A549 (cell line): ENCODE measurements around the gene TPCN1. TPM values are rescaled to one million over a fixed set of nuclear protein-coding genes. Genes with fewer than 3 reads are reported as not detected.

Experiments used
- ATAC-seq, 2 experiments: fragments of 200-7000 bp in 1 of 2; fragments of >200 bp in 1 of 2; cut with Nextera tagmentation in 1 of 2; cut with Tn5 transposase in 1 of 2; 3 replicates each; pipeline versions ENCODE4 v1.8.0 to v1.9.1; 2018 to 2020; ENCODE audit warnings: mild to moderate bottlenecking in 1 of 2, moderate library complexity in 1 of 2
- CTCF ChIA-PET: fragments of 300-600 bp; sonication (Branson Sonifier 250); formaldehyde crosslinking; extraction: SDS; loops from one replicate; lab custom pipeline; 2021; ENCODE audit warnings: antibody characterized with exemption, inconsistent platforms; lab: Yijun Ruan, JAX
- POLR2A ChIA-PET: fragments of 350-600 bp; formaldehyde crosslinking; extraction: SDS; loops from one replicate; lab custom pipeline; 2021; ENCODE audit warnings: antibody characterized with exemption, inconsistent platforms; lab: Yijun Ruan, JAX
- DNase-seq, 2 experiments: peaks; one replicate each; pipeline versions ENCODE4 v3.0.0 to v3.0.0-alpha.2; 2011 to 2016; ENCODE audit warnings: low read depth in 1 of 2, low spot score in 1 of 2
- FAIRE-seq: peaks from 2 replicates; lab custom pipeline; 2011; peaks lifted over from hg19 to GRCh38; lab: Jason Lieb, UNC
- H3K27ac ChIP-seq, 2 experiments: fragments of >200 bp; sonication (Bioruptor Twin); formaldehyde crosslinking; 3 replicates each; pipeline ENCODE4 v1.5.1; 2016 to 2017
- H3K4me1 ChIP-seq: fragments of >200 bp; sonication (Bioruptor Twin); formaldehyde crosslinking; 3 replicates; pipeline ENCODE4 v1.6.1; 2016
- H3K4me2 ChIP-seq: fragments of >200 bp; sonication (Bioruptor Twin); formaldehyde crosslinking; 3 replicates; pipeline ENCODE4 v1.6.1; 2016
- H3K4me3 ChIP-seq: fragments of >200 bp; sonication (Bioruptor Twin); formaldehyde crosslinking; 3 replicates; pipeline ENCODE4 v1.5.1; 2016
- H3K9me3 ChIP-seq: fragments of >200 bp; sonication (Bioruptor Twin); formaldehyde crosslinking; 3 replicates; pipeline ENCODE4 v1.6.1; 2016
- BHLHE40 ChIP-seq: IDR thresholded peaks from 2 replicates; pipeline ENCODE4 v1.6.1; 2012; ENCODE audit warnings: low read depth, low read length, inconsistent platforms
- CBX2 ChIP-seq: fragments of 200-600 bp; sonication (generic); IDR thresholded peaks from 2 replicates; pipeline ENCODE4 v1.6.1; 2016; ENCODE audit warnings: low read depth, mild to moderate bottlenecking, borderline replicate concordance
- CHD2 ChIP-seq: fragments of 150-350 bp; IDR thresholded peaks from 2 replicates; pipeline ENCODE4 v1.6.1; 2014; ENCODE audit warnings: low read length; ENCODE audit not compliant: partially characterized antibody
- CHD4 ChIP-seq: fragments of 200-600 bp; sonication (generic); IDR thresholded peaks from 2 replicates; pipeline ENCODE4 v1.6.1; 2016; ENCODE audit warnings: antibody characterized with exemption, mild to moderate bottlenecking, borderline replicate concordance
- EHMT2 ChIP-seq: fragments of 200-600 bp; sonication (generic); IDR thresholded peaks from 2 replicates; pipeline ENCODE4 v1.6.1; 2016; ENCODE audit warnings: antibody characterized with exemption, low read depth, mild to moderate bottlenecking, moderate library complexity
- FOSL2 ChIP-seq, 2 experiments: fragments of 450-650 bp in 1 of 2; fragments of >200 bp in 1 of 2; sonication (Bioruptor Twin) in 1 of 2; formaldehyde crosslinking; IDR thresholded peaks; 2 replicates each; pipeline versions ENCODE4 v1.5.0 to v1.6.1; 2016 to 2020; ENCODE audit warnings: mild to moderate bottlenecking in 1 of 2, moderate library complexity in 1 of 2
- GATA3 ChIP-seq: IDR thresholded peaks from 2 replicates; pipeline ENCODE4 v1.6.1; 2012; ENCODE audit warnings: borderline replicate concordance
- HMGXB4 ChIP-seq: fragments of 250-450 bp; sonication (Bioruptor Pico); IDR thresholded peaks from 2 replicates; pipeline ENCODE4 v1.5.0; 2021; ENCODE audit warnings: mild to moderate bottlenecking, moderate library complexity, borderline replicate concordance
- HOXA7 ChIP-seq: fragments of 250-450 bp; sonication (Bioruptor Pico); IDR thresholded peaks from 2 replicates; pipeline ENCODE4 v1.5.0; 2020; ENCODE audit warnings: mild to moderate bottlenecking, moderate library complexity
- MAFK ChIP-seq: fragments of 450-650 bp; IDR thresholded peaks from 2 replicates; pipeline ENCODE4 v1.6.1; 2014; ENCODE audit not compliant: partially characterized antibody
- MAZ ChIP-seq: fragments of 150-350 bp; IDR thresholded peaks from 2 replicates; pipeline ENCODE4 v1.6.1; 2014; ENCODE audit warnings: antibody characterized with exemption, low read depth, low read length, borderline replicate concordance
- NFE2L2 ChIP-seq: fragments of 150-350 bp; conservative IDR thresholded peaks from 2 replicates; pipeline ENCODE4 v1.6.1; 2014; ENCODE audit warnings: low read length
- NR3C1 ChIP-seq: fragments of >200 bp; sonication (Bioruptor Twin); formaldehyde crosslinking; IDR thresholded peaks from 3 replicates; pipeline ENCODE4 v1.6.1; 2017
- POLR2A ChIP-seq: IDR thresholded peaks from 2 replicates; pipeline ENCODE4 v1.6.1; 2012; ENCODE audit warnings: mild to moderate bottlenecking, low read length
- RAD21 ChIP-seq, 2 experiments: fragments of >200 bp in 1 of 2; sonication (Bioruptor Twin) in 1 of 2; formaldehyde crosslinking in 1 of 2; IDR thresholded peaks in 1 of 2; conservative IDR thresholded peaks in 1 of 2; 2 replicates in 1 of 2; 3 replicates in 1 of 2; pipeline ENCODE4 v1.6.1; 2012 to 2018; ENCODE audit warnings: inconsistent platforms in 1 of 2
- RCOR1 ChIP-seq: fragments of 150-350 bp; IDR thresholded peaks from 2 replicates; pipeline ENCODE4 v1.6.1; 2014; ENCODE audit warnings: antibody characterized with exemption, low read length, low read depth
- RFX5 ChIP-seq: fragments of 450-650 bp; IDR thresholded peaks from 2 replicates; pipeline ENCODE4 v1.7.1; 2014; ENCODE audit warnings: antibody characterized with exemption, mild to moderate bottlenecking, moderate library complexity
- RNF2 ChIP-seq: fragments of 200-600 bp; sonication (generic); IDR thresholded peaks from 2 replicates; pipeline ENCODE4 v1.6.1; 2016; ENCODE audit warnings: low read depth, mild to moderate bottlenecking, antibody characterized with exemption, moderate library complexity, borderline replicate concordance
- TFCP2L1 ChIP-seq: fragments of 250-450 bp; sonication (Bioruptor Pico); IDR thresholded peaks from 2 replicates; pipeline ENCODE4 v1.5.0; 2021; ENCODE audit warnings: mild to moderate bottlenecking
- ZC3H11A ChIP-seq: fragments of 450-650 bp; IDR thresholded peaks from 2 replicates; pipeline ENCODE4 v1.6.1; 2014; ENCODE audit warnings: antibody characterized with exemption, mild to moderate bottlenecking
- ZNF302 ChIP-seq: fragments of 250-450 bp; sonication (Bioruptor Pico); IDR thresholded peaks from 2 replicates; pipeline ENCODE4 v1.9.0; 2021; ENCODE audit warnings: inconsistent platforms, mild to moderate bottlenecking, moderate library complexity
- WGBS: methylation state at CpG from one replicate; pipeline ENCODE4 v1.1.6; 2017; ENCODE audit errors: missing lambda C conversion rate; 5-methylcytosine and 5-hydroxymethylcytosine counted together
- polyA plus RNA-seq, 4 experiments: library from polyadenylated mRNA; depleted of rRNA in 3 of 4; stranded (reverse); fragments of >200 nt; fragmentation: RNase III in 1 of 4; extraction: RNeasy Plus Mini Kit Qiagen cat#74134 plus additional on column Dnase treatment in 1 of 4; gene quantifications; 2 replicates in 3 of 4; 3 replicates in 1 of 4; pipeline ENCODE4 v1.2.3, GENCODE V29; 2011 to 2017

Gene TPCN1
- polyA plus RNA-seq, 2 of the 4 experiments (the other 2 are of a cell fraction), result 21.9 to 24.1 TPM

- FAIRE-seq (no peak), DNase-seq (no peak), ATAC-seq (no peak)
- Histone ChIP-seq H3K4me1 (peaks cover 30% of the 10 kb centered on the region), H3K27ac (no peak overlapping the region), H3K9me3 (no peaks in the 10 kb centered on the region), H3K4me2 (no peak overlapping the region), H3K4me3 (no peak overlapping the region)
- 91% methylated on average over 3 of the region's 3 CpGs for WGBS
- TF ChIP-seq NR3C1, result no peak
- no peak for TF ChIP-seq MAFK
- no peak for TF ChIP-seq POLR2A
- no peak for TF ChIP-seq CHD2
- TF ChIP-seq RFX5, result no peak
- CTCF ChIA-PET, result interaction anchor here (0.6 to 1.4 kb wide), 4 partner anchors 12 to 364 kb away, joined by 3 read pairs; no protein-coding TSS in a partner anchor
- POLR2A ChIA-PET, result interaction anchor here (1.1 to 1.5 kb wide), 2 partner anchors 17 to 19 kb away, joined by 3 to 7 read pairs; partner anchors contain the start of gene TPCN1
Measured at GRCh38 chr12:113240395-113240794, 19.1 kb downstream of the TPCN1 start.

GRCh38 chr12:113241191-113242025, 20.1 kb downstream of the TPCN1 start:
- FAIRE-seq (no peak), ATAC-seq (peak; percentile 35 to 55; a peak in 5 of 6 replicates), DNase-seq (peak in 1 of 2 experiments; percentile 66)
- Histone ChIP-seq H3K9me3 (no peaks in the 10 kb centered on the region), H3K4me1 (peaks cover 38% of the 10 kb centered on the region), H3K4me2 (peak overlapping the region; percentile 44), H3K27ac (peak overlapping the region in 1 of 2 experiments; percentile 62; a peak in 2 of 6 replicates), H3K4me3 (no peak overlapping the region)
- POLR2A ChIA-PET, result interaction anchor here (0.8 to 1.1 kb wide), 2 partner anchors 18 to 20 kb away, joined by 3 read pairs; partner anchors contain the start of gene TPCN1
- CTCF ChIA-PET, result interaction anchor here (1.4 kb wide), 1 partner anchor 15 kb away, joined by 3 read pairs; no protein-coding TSS in a partner anchor
- TF ChIP-seq FOSL2 (IDR thresholded peaks at IDR 0.05) (no peak), FOSL2 (CRISPR knock-in tag; IDR thresholded peaks at IDR 0.05) (peak; percentile 77), CHD4 (no peak)
- WGBS, result 63% methylated on average over 14 of the region's 14 CpGs

DNA sequence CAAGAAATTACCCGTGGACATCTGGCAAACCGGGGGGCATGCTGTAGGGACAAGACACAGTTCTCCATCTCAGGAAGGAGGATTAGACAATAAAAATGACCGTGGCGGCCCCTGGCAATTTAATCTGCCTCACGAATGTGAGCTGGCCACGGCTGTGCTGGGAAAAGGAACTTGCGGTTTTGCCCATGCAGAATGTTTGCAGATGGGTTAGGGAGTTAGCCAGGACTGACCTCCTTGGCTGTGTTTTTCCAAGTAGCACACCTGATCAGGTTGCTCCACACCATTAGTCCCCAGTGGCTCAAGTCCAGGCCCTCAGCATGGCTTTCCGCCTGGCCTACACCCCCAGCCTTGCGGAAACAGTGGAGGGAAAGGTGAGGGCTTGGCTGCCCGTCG, 20.8 kb downstream of the TPCN1 start:
- Histone ChIP-seq H3K9me3 (no peaks in the 10 kb centered on the region), H3K27ac (peak overlapping the region in 1 of 2 experiments; percentile 62; a peak in 2 of 6 replicates), H3K4me2 (peak overlapping the region; percentile 44), H3K4me3 (no peak overlapping the region), H3K4me1 (peaks cover 42% of the 10 kb centered on the region)
- POLR2A ChIA-PET, result interaction anchor here (0.6 to 0.7 kb wide), 3 partner anchors 19 to 45 kb away, joined by 3 to 11 read pairs (median 4); partner anchors contain the start of gene TPCN1
- CTCF ChIA-PET, result no interaction called here
- TF ChIP-seq CHD2 (no peak), FOSL2 (IDR thresholded peaks at IDR 0.05) (no peak), FOSL2 (CRISPR knock-in tag; IDR thresholded peaks at IDR 0.05) (no peak), HMGXB4 (CRISPR knock-in tag) (no peak)
- no peak for ATAC-seq
- no peak for FAIRE-seq
- DNase-seq, result no peak
- WGBS, result 77% methylated on average over 11 of the region's 11 CpGs

- Histone ChIP-seq H3K27ac (peak overlapping the region in 1 of 2 experiments; percentile 62; a peak in 1 of 6 replicates), H3K4me3 (no peak overlapping the region), H3K4me1 (peaks cover 42% of the 10 kb centered on the region), H3K4me2 (no peak overlapping the region), H3K9me3 (no peaks in the 10 kb centered on the region)
- WGBS, result 94% methylated on average over 8 of the region's 8 CpGs
- TF ChIP-seq ZC3H11A (no peak), MAFK (no peak), RAD21 (conservative IDR thresholded peaks at IDR 0.05 in 1 of 2, IDR thresholded peaks at IDR 0.05 in 1 of 2) (no peak), TFCP2L1 (no peak), NFE2L2 (no peak), ZNF302 (CRISPR knock-in tag) (no peak), MAZ (no peak), BHLHE40 (no peak), CBX2 (no peak), HOXA7 (no peak), RCOR1 (no peak), GATA3 (no peak), RNF2 (no peak), EHMT2 (no peak)
- ChIA-PET CTCF (no interaction called here), POLR2A (interaction anchor here (0.6 to 0.7 kb wide), 3 partner anchors 19 to 45 kb away, joined by 3 to 11 read pairs (median 4); partner anchors contain the start of gene TPCN1)
- FAIRE-seq (no peak), ATAC-seq (no peak), DNase-seq (no peak)
Measured at GRCh38 chr12:113242560-113242959, 21.3 kb downstream of the TPCN1 start.
